GM18502 (cell line): ENCODE data around the gene PHF11.
"Not testable (repeated sequence)": the region's sequence is repeated elsewhere in the genome, so short reads cannot be mapped to it uniquely, and the experiment has no call there.

Experiments
- ATAC-seq: cut with Tn5 transposase; IDR thresholded peaks from one replicate; pipeline ENCODE4 v1.9.1; 2021; ENCODE audit warnings: mild to moderate bottlenecking; ENCODE audit not compliant: unreplicated experiment, poor library complexity

Gene PHF11

GRCh38 chr13:49543656-49544055, 47.9 kb downstream of the PHF11 start:
- ATAC-seq = no peak

- no peak for ATAC-seq
Observed at GRCh38 chr13:49545661-49546060, 49.9 kb downstream of the PHF11 start.

GRCh38 chr13:49546561-49546960, 50.8 kb downstream of the PHF11 start:
- ATAC-seq = no peak

GRCh38 chr13:49549289-49549688, 53.5 kb downstream of the PHF11 start:
- ATAC-seq = no peak

GRCh38 chr13:49550942-49551644, 55.3 kb downstream of the PHF11 start:
- no peak for ATAC-seq

- ATAC-seq = no peak
Observed at GRCh38 chr13:49553888-49554287, 58.1 kb downstream of the PHF11 start.

- no peak for ATAC-seq
Observed at GRCh38 chr13:49554387-49554786, 58.6 kb downstream of the PHF11 start.

- ATAC-seq = no peak
Observed at GRCh38 chr13:49559006-49559405, 63.3 kb downstream of the PHF11 start.

GRCh38 chr13:49560270-49561061, 64.7 kb downstream of the PHF11 start:
- ATAC-seq = no peak

GRCh38 chr13:49561062-49561410, 65.3 kb downstream of the PHF11 start:
- no peak for ATAC-seq

- no peak for ATAC-seq
Observed at GRCh38 chr13:49563516-49563915, 67.8 kb downstream of the PHF11 start.

GRCh38 chr13:49565461-49565860, 69.7 kb downstream of the PHF11 start:
- not testable (repeated sequence) for ATAC-seq

GRCh38 chr13:49566461-49566860, 70.7 kb downstream of the PHF11 start:
- no peak for ATAC-seq

- no peak for ATAC-seq
Observed at GRCh38 chr13:49567491-49567890, 71.7 kb downstream of the PHF11 start.

GRCh38 chr13:49569993-49570689, 74.4 kb downstream of the PHF11 start:
- no peak for ATAC-seq

GRCh38 chr13:49571299-49572240, 75.8 kb downstream of the PHF11 start:
- ATAC-seq = no peak
